ENCODE measurements around the gene EPHA3.

DNA sequence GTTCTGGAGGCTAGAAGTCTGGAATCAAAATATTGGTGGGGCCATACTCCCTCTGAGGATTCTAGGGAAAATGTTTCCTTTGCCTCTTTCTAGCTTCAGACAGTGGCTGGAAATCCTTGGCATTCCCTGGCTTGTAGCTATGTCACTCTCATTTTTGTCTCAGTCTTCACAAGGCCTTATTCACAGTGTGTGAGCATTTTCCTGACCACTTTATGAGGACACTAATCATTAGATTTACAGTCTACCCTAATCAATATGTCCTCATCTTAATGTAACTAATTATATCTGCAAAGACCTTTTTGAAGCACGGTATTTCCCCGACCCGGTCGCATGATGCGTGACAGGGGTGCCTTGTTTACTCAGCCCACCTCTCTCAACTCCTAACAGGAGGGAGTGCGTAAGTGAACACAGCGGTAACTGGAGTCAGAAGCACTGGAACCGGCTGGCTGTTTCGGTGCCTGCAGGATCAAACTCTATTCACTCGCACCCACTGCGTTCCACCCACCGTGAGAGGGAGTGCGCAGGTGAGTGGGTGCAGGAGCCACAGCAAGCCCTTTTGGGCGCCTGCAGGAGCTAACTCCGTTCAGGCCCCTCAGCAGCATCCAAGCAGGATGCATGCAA, 155.0 kb downstream of the EPHA3 start:
- TF ChIP-seq EZH2 (IDR thresholded peaks at IDR 0.05; ENCODE audit: borderline replicate concordance, low read length) = no peak
- TF ChIP-seq, protein P1, sequence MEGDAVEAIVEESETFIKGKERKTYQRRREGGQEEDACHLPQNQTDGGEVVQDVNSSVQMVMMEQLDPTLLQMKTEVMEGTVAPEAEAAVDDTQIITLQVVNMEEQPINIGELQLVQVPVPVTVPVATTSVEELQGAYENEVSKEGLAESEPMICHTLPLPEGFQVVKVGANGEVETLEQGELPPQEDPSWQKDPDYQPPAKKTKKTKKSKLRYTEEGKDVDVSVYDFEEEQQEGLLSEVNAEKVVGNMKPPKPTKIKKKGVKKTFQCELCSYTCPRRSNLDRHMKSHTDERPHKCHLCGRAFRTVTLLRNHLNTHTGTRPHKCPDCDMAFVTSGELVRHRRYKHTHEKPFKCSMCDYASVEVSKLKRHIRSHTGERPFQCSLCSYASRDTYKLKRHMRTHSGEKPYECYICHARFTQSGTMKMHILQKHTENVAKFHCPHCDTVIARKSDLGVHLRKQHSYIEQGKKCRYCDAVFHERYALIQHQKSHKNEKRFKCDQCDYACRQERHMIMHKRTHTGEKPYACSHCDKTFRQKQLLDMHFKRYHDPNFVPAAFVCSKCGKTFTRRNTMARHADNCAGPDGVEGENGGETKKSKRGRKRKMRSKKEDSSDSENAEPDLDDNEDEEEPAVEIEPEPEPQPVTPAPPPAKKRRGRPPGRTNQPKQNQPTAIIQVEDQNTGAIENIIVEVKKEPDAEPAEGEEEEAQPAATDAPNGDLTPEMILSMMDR (IDR thresholded peaks at IDR 0.05; ENCODE audit: low read length) = no peak

All from OCI-LY1 (cell line).